Endothelial cell of umbilical vein (primary cell): ENCODE results near the gene TTC21A. TPM values are rescaled to one million over a fixed set of nuclear protein-coding genes. Genes with fewer than 3 reads are reported as not detected.

Source experiments
- BruUV-seq: library from RNA; stranded (reverse); fragments of 400-500 nt; replicated peaks from 2 replicates; lab custom pipeline; 2021; lab: Mats Ljungman, UMichigan
- CTCF ChIA-PET: fragments of 300-600, 350-600 bp; sonication (Branson Sonifier 250); formaldehyde crosslinking; loops from one replicate; lab custom pipeline; 2021; ENCODE audit warnings: antibody characterized with exemption, inconsistent platforms; lab: Charles Lee
- POLR2A ChIA-PET: fragments of 300-600, 350-600 bp; sonication (Branson Sonifier 250); formaldehyde crosslinking; loops from one replicate; lab custom pipeline; 2021; ENCODE audit warnings: antibody characterized with exemption, inconsistent platforms; lab: Charles Lee
- DNase-seq: peaks from one replicate; pipeline ENCODE4 v3.0.0-alpha.2; 2011; ENCODE audit warnings: low read depth, low spot score
- FAIRE-seq: peaks from 2 replicates; lab custom pipeline; 2011; peaks lifted over from hg19 to GRCh38; lab: Jason Lieb, UNC
- H2AFZ ChIP-seq: 2 replicates; pipeline ENCODE4 v1.6.0; 2012; ENCODE audit warnings: low read depth, low read length, control low read depth, inconsistent platforms
- H3K27ac ChIP-seq: 2 replicates; pipeline ENCODE4 v1.5.1; 2011; ENCODE audit warnings: low read depth, mild to moderate bottlenecking, control low read depth, low read length, moderate library complexity; ENCODE audit not compliant: insufficient read depth
- H3K27me3 ChIP-seq, 2 experiments: 2 replicates each; pipeline versions ENCODE4 v1.6.0 to v1.6.1; 2011; ENCODE audit warnings: low read length in 2 of 2, mixed read lengths in 1 of 2; ENCODE audit not compliant: control insufficient read depth in 2 of 2, insufficient read depth in 2 of 2
- H3K36me3 ChIP-seq, 2 experiments: 2 replicates in 1 of 2; 3 replicates in 1 of 2; pipeline ENCODE4 v1.5.1; 2011; ENCODE audit warnings: low read length in 2 of 2, mild to moderate bottlenecking in 1 of 2, moderate library complexity in 1 of 2; ENCODE audit not compliant: control insufficient read depth in 2 of 2, insufficient read depth in 2 of 2; ENCODE audit errors: extremely low read depth in 1 of 2
- H3K4me1 ChIP-seq: 3 replicates; pipeline ENCODE4 v1.5.1; 2011; ENCODE audit warnings: mild to moderate bottlenecking, low read length; ENCODE audit not compliant: control insufficient read depth, insufficient read depth; ENCODE audit errors: extremely low read depth
- H3K4me2 ChIP-seq: 2 replicates; pipeline ENCODE4 v1.6.1; 2011; ENCODE audit warnings: low read length, control low read depth, mixed read lengths; ENCODE audit not compliant: insufficient read depth
- H3K4me3 ChIP-seq, 3 experiments: fragments of 200-600 bp in 1 of 3; sonication (generic), shearing (Covaris generic) in 1 of 3; replicated peaks in 1 of 3; 2 replicates each; pipeline ENCODE4 v1.5.1; 2011 to 2016; ENCODE audit warnings: control low read depth in 3 of 3, low read length in 3 of 3, mild to moderate bottlenecking in 2 of 3, inconsistent platforms in 1 of 3, low read depth in 1 of 3, moderate library complexity in 1 of 3; ENCODE audit not compliant: insufficient read depth in 1 of 3
- H3K79me2 ChIP-seq: 2 replicates; pipeline ENCODE4 v1.6.0; 2012; ENCODE audit warnings: low read length, inconsistent platforms; ENCODE audit not compliant: control insufficient read depth, insufficient read depth
- H3K9ac ChIP-seq: replicated peaks from 2 replicates; pipeline ENCODE3; 2011; ENCODE audit warnings: low read length, control low read depth; ENCODE audit not compliant: insufficient read depth; ENCODE audit errors: extremely low read depth
- H3K9me1 ChIP-seq: replicated peaks from 3 replicates; pipeline ENCODE4 v1.6.0; 2011; ENCODE audit warnings: mild to moderate bottlenecking, low read length; ENCODE audit not compliant: control insufficient read depth, insufficient read depth; ENCODE audit errors: extremely low read depth
- H3K9me3 ChIP-seq: replicated peaks from 2 replicates; pipeline ENCODE4 v1.5.1; 2012; ENCODE audit warnings: low read length, inconsistent platforms; ENCODE audit not compliant: control insufficient read depth, insufficient read depth
- H4K20me1 ChIP-seq: replicated peaks from 2 replicates; pipeline ENCODE3; 2011; ENCODE audit warnings: mild to moderate bottlenecking, low read length; ENCODE audit not compliant: control insufficient read depth, insufficient read depth; ENCODE audit errors: extremely low read depth
- JUN ChIP-seq: IDR thresholded peaks from 2 replicates; pipeline ENCODE4 v1.6.1; 2011; ENCODE audit warnings: borderline replicate concordance, low read depth; ENCODE audit not compliant: insufficient read length, insufficient read depth
- POLR2AphosphoS5 ChIP-seq: IDR thresholded peaks from 2 replicates; pipeline ENCODE4 v1.6.1; 2012; ENCODE audit warnings: low read depth, mild to moderate bottlenecking, control low read depth, low read length, moderate library complexity; ENCODE audit not compliant: insufficient read depth
- dilution Hi-C: fragments of 300-500 bp; cut with MboI; formaldehyde crosslinking; loops from one replicate; pipeline ENCODE4 v1.15.0; 2019; ENCODE audit warnings: low sequenced_read_pairs; ENCODE audit not compliant: extremely low pct_ligation_motif_present
- intact Hi-C: fragments of 100-400 bp; cut with micrococcal nuclease; formaldehyde crosslinking; loops from one replicate; pipeline ENCODE4 v1.10.0; 2022
- polyA plus RNA-seq, 4 experiments: library from polyadenylated mRNA; depleted of rRNA in 3 of 4; stranded (reverse) in 3 of 4; unstranded in 1 of 4; fragments of >200 nt; gene quantifications; 2 replicates each; pipeline versions ENCODE4 v1.2.1 to v1.2.3, GENCODE V29; 2011 to 2012; ENCODE audit warnings: missing spikeins in 1 of 4
- total RNA-seq: library from RNA; stranded (reverse); gene quantifications from 2 replicates; pipeline ENCODE4 v1.2.3, GENCODE V29; 2021

The TTC21A gene
- total and polyA plus RNA-seq, 2 donors (not counting 3 experiments of a cell fraction or from before 2014, with no cell fraction given) = 4.7 to 7.8 TPM

DNA sequence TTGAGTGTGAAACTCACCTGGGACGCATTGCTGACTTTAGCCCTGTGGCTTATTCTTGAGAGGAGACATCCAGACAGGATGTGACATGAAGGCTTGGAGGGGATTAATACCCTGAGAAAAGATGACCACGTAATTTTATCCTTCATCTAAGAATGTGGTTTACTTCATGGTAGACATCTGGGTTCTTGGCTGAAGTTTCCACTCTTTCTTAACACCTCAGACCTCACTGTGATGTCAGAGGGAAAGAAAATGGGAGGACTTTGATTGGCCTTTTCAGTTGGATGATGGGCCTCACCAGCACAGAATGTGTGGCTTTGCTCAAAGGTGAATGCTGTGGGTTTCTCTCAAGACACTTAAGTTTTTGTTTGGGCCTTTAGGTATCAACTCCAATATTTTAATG lies 16.6 kb upstream of the TTC21A start:
- Histone ChIP-seq H3K4me1 (no peaks in the 10 kb centered on the region), H3K4me3 (no peak overlapping the region), H3K9me3 (no peaks in the 10 kb centered on the region), H2AFZ (no peak overlapping the region), H3K4me2 (no peak overlapping the region), H3K79me2 (no peaks in the 10 kb centered on the region), H3K27me3 (no peaks in the 10 kb centered on the region), H3K27ac (no peak overlapping the region), H3K36me3 (peaks cover 11 to 19% of the 10 kb centered on the region in 2 experiments), H3K9me1 (no peaks in the 10 kb centered on the region), H3K9ac (no peak overlapping the region), H4K20me1 (no peaks in the 10 kb centered on the region)
- FAIRE-seq (no peak), DNase-seq (no peak)
- intact Hi-C loops (no loop called here), dilution Hi-C loops (no loop called here)
- TF ChIP-seq POLR2AphosphoS5 = no peak
- ChIA-PET POLR2A (no interaction called here), CTCF (interaction anchor here (1.0 kb wide), 1 partner anchor 11 kb away, joined by 3 read pairs; no protein-coding TSS in a partner anchor)
- no TSS peak for BruUV-seq

DNA sequence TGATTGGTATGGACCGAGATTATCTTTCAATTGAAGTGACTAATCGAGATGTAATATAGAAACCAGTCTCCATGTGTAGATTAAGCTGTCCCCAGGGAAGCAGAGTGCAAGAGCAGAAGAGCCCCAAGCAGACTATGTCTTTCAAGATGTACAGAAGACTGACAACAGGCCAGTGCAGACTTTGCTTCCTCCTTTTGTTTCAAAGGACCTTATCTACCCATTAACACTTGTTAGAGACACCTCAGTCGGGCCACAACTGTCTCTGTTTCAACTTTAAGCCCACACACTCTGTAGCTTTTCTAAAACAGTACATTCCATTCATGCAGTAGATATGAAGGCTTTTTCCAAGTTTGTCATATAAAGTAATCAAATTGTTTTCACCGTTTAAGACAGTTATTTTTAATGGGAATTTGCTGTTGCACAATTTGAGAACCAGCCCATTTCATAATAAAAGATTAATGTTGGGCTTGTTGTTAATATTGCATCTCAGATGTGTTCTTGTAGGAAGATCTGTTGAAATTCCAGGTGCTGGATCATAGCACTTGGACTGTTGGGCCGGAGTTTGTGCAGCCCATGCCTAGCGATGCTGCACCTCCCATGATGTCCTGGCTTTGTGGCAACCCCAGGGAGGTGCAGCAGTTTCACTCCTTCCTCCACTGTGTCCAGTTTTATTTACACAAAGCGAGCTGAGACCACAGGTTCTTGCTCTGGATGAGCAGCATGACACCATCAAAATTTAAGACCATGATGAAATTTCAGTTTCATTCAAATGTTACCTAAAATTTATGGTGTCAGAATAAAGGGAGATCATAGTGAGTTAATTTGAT lies 12.4 kb upstream of the TTC21A start:
- H3K4me3 ChIP-seq = no peak overlapping the region
- H3K4me2 ChIP-seq = no peak overlapping the region
- H3K36me3 ChIP-seq = peaks cover 28 to 42% of the 10 kb centered on the region in 2 experiments
- H3K9ac ChIP-seq = no peak overlapping the region
- no peaks in the 10 kb centered on the region for H4K20me1 ChIP-seq
- H3K9me3 ChIP-seq = no peaks in the 10 kb centered on the region
- TF ChIP-seq JUN = no peak
- H3K79me2 ChIP-seq = no peaks in the 10 kb centered on the region
- no TSS peak for BruUV-seq
- POLR2A ChIA-PET = no interaction called here
- no peaks in the 10 kb centered on the region for H3K27me3 ChIP-seq
- no peak overlapping the region for H3K27ac ChIP-seq
- H3K9me1 ChIP-seq = no peaks in the 10 kb centered on the region
- CTCF ChIA-PET = no interaction called here
- intact Hi-C loops = no loop called here
- DNase-seq (no peak), FAIRE-seq (no peak)
- dilution Hi-C loops = no loop called here
- no peak overlapping the region for H2AFZ ChIP-seq
- no peaks in the 10 kb centered on the region for H3K4me1 ChIP-seq
